Metanephros (tissue), 1 donor: Measurements from ENCODE around the gene TMEM41A. TPM values are rescaled to one million over a fixed set of nuclear protein-coding genes. Genes with fewer than 3 reads are reported as not detected.

Experiments
- total RNA-seq: library from RNA; depleted of rRNA; stranded (reverse); fragments of >200 nt; gene quantifications from one replicate; pipeline ENCODE4 v1.2.3, GENCODE V29; 2014

The TMEM41A gene
- 23.1 TPM for total RNA-seq

DNA sequence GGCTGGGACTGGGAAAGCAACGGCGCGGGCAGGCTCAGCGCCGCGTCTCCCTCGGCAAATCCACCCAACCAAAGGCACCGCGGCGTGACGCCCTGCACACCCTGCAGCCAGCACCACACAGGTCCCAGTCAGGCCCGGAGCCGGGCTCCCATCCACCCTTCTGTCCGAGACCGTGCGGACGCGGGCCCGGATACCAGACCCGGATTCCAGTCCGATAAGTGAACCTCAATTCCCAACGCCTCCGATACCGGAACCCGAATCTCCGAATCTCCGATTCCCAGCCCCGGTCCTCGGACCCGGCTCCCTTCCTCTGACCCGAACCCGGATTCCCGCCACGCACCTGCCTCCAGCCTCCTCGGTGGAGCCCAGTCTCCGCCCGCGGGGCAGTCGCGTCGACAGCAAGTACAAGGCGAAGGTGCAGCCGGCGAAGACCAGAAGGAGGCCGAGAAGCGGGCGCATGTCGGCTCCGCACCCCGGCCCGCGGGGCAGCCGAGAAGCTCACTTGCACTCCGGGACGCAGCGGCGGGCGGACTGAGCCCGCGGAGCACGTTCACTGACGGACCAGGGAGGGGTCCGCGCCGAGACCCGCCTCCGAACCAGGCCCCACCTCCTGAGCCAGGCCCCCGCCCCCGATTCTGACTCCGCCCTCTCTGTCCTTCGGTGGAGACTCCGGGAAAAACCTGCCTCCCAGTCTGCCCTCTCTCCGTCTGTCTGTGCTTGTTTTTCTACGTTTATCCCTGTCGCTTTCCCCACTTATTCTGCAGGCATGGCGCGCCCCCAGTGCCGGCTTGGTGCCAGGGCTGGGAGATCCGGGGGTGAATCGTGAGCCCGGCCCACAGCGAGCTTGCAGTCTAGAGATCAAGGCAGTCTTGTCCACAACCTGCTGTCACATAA lies at the start of gene TMEM41A:
TMEM41A (minus strand) TSS at position 533 of the 894 bp plus-strand sequence; CDS start at position 459, 74 bp downstream.

Other genes with a start within 250 kb of the TMEM41A start
- gene EHHADH, start 245.0 kb downstream of the TMEM41A start, total RNA-seq: 14.3 TPM
- gene MAP3K13, start 135.9 kb downstream of the TMEM41A start, total RNA-seq: 43.4 TPM
- gene LIPH, start 53.6 kb upstream of the TMEM41A start, total RNA-seq: 1.9 TPM
- gene SENP2, start 87.3 kb upstream of the TMEM41A start, total RNA-seq: 26.2 TPM